A673 (cell line): Measurements from ENCODE around the gene CTLA4.

ENCODE experiments used
- EZH2 ChIP-seq: fragments of 200-600 bp; sonication (generic); IDR thresholded peaks from 2 replicates; pipeline ENCODE4 v1.6.1; 2017; ENCODE audit warnings: borderline replicate concordance, low read depth, mild to moderate bottlenecking, mixed read lengths, antibody characterized with exemption, low read length; ENCODE audit not compliant: poor library complexity, severe bottlenecking
- TF ChIP-seq, protein P1 (sequence below): fragments of 300-800, 200-600 bp; sonication (generic); conservative IDR thresholded peaks from 2 replicates; pipeline ENCODE4 v1.5.1; 2017; ENCODE audit warnings: low read depth, mild to moderate bottlenecking, antibody characterized with exemption, low read length, moderate library complexity, mixed read lengths

DNA sequence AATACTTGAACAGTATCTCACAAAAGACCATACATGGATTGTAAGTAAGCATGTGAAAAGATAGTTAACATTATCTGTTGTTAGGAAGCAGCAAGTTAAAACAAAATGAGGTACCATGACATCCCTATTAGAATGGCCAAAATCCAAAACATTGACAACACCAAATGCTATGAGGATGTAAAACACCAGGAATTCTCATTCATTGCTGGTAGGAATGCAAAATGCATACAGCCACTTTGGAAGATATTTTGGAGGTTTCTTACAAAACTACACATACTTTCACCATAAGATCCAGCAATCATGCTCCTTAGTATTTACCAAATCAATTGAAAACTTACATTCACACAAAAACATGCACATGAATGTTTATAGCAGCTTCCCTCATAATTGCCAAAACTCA lies 38.1 kb downstream of the CTLA4 start:
- TF ChIP-seq EZH2: no peak
- TF ChIP-seq, protein P1, sequence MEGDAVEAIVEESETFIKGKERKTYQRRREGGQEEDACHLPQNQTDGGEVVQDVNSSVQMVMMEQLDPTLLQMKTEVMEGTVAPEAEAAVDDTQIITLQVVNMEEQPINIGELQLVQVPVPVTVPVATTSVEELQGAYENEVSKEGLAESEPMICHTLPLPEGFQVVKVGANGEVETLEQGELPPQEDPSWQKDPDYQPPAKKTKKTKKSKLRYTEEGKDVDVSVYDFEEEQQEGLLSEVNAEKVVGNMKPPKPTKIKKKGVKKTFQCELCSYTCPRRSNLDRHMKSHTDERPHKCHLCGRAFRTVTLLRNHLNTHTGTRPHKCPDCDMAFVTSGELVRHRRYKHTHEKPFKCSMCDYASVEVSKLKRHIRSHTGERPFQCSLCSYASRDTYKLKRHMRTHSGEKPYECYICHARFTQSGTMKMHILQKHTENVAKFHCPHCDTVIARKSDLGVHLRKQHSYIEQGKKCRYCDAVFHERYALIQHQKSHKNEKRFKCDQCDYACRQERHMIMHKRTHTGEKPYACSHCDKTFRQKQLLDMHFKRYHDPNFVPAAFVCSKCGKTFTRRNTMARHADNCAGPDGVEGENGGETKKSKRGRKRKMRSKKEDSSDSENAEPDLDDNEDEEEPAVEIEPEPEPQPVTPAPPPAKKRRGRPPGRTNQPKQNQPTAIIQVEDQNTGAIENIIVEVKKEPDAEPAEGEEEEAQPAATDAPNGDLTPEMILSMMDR: no peak
